K562 (cell line): ENCODE results near the gene KLHL8. TPM values are rescaled to one million over a fixed set of nuclear protein-coding genes. Genes with fewer than 3 reads are reported as not detected.

Experiments
- CEBPG ChIP-seq, 3 experiments: fragments of 200-800 bp in 1 of 3; sonication (Bioruptor generic) in 1 of 3; sonication (generic) in 1 of 3; formaldehyde crosslinking in 1 of 3; IDR thresholded peaks in 2 of 3; conservative IDR thresholded peaks in 1 of 3; 2 replicates each; pipeline versions ENCODE4 v1.6.1 to v1.8.0; 2016 to 2022; ENCODE audit warnings: missing compliant biosample characterization in 2 of 3, missing genetic modification characterization in 2 of 3, mild to moderate bottlenecking in 1 of 3, missing genetic modification reagents in 1 of 3
- ELF1 ChIP-seq: fragments of 200-800 bp; sonication (Bioruptor generic); IDR thresholded peaks from 2 replicates; pipeline ENCODE4 v1.6.1; 2016; ENCODE audit warnings: missing genetic modification characterization, missing compliant biosample characterization
- POLR2B ChIP-seq: fragments of 450-650 bp; IDR thresholded peaks from 2 replicates; pipeline ENCODE4 v1.6.1; 2018; ENCODE audit warnings: low read depth; ENCODE audit not compliant: partially characterized antibody
- ZBTB40 ChIP-seq, 2 experiments: fragments of 450-650 bp in 1 of 2; sonication (generic) in 1 of 2; formaldehyde crosslinking in 1 of 2; IDR thresholded peaks; 2 replicates each; pipeline versions ENCODE4 v1.7.1 to v1.9.0; 2016 to 2022; ENCODE audit warnings: inconsistent platforms in 1 of 2, mild to moderate bottlenecking in 1 of 2, missing genetic modification reagents in 1 of 2
- polyA plus RNA-seq, 8 experiments: library from polyadenylated mRNA; depleted of rRNA in 4 of 8; stranded (reverse) in 5 of 8; unstranded in 3 of 8; fragments of >200 nt; fragmentation: Nextera tagmentation in 2 of 8; fragmentation: Illumina TruSeq in 1 of 8; extraction: Ambion mirVana in 2 of 8; extraction: Trizol in 1 of 8; gene quantifications; 2 replicates each; pipeline versions ENCODE4 v1.2.1 to v1.2.3, GENCODE V29; 2011 to 2014; ENCODE audit warnings: inconsistent platforms in 1 of 8, missing spikeins in 1 of 8
- total RNA-seq, 7 experiments: library from RNA; depleted of rRNA in 6 of 7; stranded (reverse); fragments of >200 nt in 6 of 7; fragmentation: Illumina TruSeq in 2 of 7; extraction: Trizol in 2 of 7; gene quantifications; 2 replicates each; pipeline versions ENCODE4 v1.2.1 to v1.2.3, GENCODE V29; 2011 to 2021; ENCODE audit warnings: low replicate concordance in 1 of 7

The KLHL8 gene
- total and polyA plus RNA-seq, 9 of the 15 experiments (the other 6 are each of a cell fraction or from before 2014, with no cell fraction given) = 8.7 to 25.3 (median 15.7) TPM

- 0 out of 2 replicates have a peak, but pooled peaks have one; percentile 23 for TF ChIP-seq ZBTB40 (IDR thresholded peaks at IDR 0.05)
- no peak for TF ChIP-seq ZBTB40 (CRISPR knock-in tag; IDR thresholded peaks at IDR 0.05)
- peak; percentile 44; the same call in 1 of the 2 replicates for TF ChIP-seq ELF1 (tag)
- TF ChIP-seq CEBPG (CRISPR knock-in tag; IDR thresholded peaks at IDR 0.05) = peak; percentile 78
- peak; percentile 46 to 83 for TF ChIP-seq CEBPG (tag; conservative IDR thresholded peaks at IDR 0.05 in 1 of 2, IDR thresholded peaks at IDR 0.05 in 1 of 2)
- TF ChIP-seq POLR2B = no peak
Measured at GRCh38 chr4:87209696-87210095, 10.7 kb downstream of the KLHL8 start (continued).
